Stimulated activated CD8-positive, alpha-beta memory T cell treated with anti-CD3 and anti-CD28 coated beads, Interleukin-12 subunit alpha, Interleukin-12 subunit beta, amount 100 ng/mL, for 1 hour (primary cell): ENCODE results near the gene MGAM2.

ENCODE experiments used
- DNase-seq: peaks from one replicate; pipeline ENCODE4 v3.0.0-alpha.2; 2020; ENCODE audit warnings: low read depth

Gene MGAM2

DNA sequence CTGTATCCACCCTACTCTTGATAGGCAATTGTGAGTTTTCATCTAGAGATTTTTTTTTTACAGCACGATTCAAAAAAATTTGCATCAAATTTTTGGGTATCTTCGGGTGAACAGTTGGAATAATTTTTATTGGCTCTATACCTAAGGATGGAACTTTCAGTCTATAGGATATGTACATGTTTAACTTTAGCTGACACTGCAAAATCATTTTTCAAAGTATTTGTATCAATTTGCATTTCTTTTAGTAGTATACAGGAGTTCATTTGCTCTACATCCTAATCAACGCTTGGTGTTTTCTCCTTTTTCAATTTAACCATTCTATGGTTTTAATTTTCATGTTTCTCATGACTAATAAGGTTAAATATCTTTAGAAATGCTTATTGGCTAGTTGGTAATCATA lies 11.7 kb downstream of the MGAM2 start:
- no peak for DNase-seq

DNA sequence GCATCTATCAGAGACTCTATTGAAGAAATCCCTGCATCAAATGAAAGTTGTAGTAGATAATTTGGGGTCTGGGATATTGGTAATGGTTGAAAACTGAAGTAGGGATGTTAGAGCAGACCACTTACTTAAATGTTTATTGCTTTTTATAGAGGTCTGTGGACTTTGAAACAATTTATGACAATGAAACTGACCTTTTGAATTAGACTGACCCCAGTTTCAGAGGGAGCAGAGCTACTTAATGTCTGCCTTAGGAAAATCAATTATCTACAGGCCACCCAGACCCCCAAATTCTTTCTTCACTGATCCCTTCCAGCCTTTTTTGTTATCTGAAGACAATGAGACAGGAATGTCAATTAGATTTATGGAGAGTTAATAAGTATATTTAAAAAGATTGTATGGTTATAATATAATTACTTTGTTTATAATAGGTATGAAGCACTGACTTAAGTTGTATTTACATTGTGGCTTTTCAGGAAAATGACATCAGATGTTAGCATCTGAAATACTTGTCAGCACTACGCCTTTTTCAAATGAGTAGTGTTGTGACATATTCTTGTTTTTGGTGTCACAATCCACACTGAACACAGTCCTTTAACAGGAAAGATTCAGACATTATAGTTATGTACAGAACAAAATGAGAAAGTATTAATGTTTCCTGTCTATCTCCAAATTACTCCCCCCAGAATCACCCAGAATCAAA lies 13.9 kb downstream of the MGAM2 start:
- DNase-seq, result no peak

DNA sequence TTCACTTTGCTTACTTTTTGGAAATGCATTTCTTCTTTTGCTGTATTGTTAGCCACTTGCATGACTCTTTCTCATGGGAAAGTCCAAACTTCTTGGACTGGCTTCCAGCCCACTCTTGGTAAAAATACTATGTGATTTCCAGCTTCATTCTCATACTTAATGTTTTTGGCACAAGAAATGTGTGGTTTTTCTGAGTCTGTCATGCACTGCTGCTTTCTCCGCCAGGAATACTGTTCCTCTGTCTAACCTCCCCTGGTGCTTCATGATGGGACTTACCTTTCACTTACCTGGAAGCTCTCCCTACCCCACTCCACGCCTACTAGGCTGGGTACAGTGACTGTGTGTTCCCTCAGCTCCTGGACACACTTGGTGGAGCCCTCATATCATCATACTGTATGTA lies 18.7 kb downstream of the MGAM2 start:
- DNase-seq, result no peak

DNA sequence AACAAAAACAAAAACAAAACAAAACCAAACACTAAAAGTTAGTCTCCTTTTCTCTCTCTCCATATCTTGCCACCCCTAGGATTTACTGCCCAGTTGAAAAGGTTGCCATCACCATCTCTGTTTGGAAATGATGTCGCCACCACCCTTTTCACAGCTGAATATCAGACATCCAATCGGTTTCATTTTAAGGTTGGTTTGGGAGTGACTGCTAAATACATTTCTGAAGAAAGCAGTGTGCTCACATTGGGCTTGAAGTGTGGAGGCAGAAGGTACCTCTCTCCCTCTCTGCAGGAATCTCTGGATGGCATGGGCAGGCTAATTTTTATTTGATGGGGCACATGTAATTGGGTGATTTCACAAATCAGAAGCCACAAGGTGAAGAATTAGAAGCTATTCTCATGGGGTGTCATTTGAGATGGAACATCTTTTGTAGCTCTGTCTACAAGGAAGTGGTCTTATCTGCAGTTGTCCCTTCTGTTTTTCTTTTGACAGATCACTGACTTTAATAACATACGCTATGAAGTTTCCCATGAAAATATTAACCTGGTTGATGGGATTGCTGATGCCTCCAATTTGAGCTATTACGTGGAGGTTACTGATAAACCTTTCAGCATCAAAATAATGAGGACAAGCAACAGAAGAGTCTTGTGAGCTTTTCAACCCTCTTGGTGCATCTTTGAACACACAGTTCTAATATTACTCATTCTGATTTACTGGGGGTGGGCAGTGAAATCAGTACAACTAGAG lies 20.1 kb downstream of the MGAM2 start:
- no peak for DNase-seq

DNA sequence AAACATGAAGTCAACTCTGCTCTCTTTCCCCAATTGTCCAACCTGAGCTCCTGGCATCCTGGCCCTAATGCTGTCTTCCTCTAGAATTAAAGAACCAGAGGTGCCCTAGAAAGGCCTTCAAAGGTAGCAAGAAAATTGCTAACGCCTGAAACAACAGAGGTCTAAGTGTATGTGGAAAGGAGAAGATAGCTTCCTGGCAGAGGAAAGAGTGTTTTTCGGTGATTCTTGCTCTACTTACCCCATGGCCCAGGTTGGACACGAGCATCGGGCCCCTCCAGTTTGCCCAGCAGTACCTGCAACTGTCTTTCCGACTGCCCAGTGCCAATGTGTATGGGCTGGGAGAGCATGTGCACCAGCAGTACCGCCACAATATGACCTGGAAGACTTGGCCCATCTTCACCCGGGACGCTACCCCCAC lies 22.2 kb downstream of the MGAM2 start:
- no peak for DNase-seq

DNA sequence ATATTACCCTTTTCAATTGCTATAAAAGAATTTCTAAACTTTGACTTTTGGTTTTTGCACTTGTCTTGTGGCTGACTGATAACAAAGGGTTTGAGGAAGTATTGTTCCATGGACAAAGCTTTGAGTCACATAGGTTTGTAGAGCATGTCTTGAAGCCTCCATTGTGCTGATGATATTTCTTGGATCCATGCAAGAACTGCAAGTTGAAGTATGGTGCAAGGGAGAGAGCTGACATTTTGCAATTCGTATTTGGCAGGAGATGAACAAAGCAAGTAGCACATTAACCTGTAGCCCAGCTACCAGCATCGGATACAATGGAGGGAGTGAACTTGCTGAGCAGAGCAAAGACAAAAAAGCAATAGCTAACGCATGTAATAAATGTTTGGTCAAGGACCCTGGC lies 23.4 kb downstream of the MGAM2 start:
- no peak for DNase-seq

DNA sequence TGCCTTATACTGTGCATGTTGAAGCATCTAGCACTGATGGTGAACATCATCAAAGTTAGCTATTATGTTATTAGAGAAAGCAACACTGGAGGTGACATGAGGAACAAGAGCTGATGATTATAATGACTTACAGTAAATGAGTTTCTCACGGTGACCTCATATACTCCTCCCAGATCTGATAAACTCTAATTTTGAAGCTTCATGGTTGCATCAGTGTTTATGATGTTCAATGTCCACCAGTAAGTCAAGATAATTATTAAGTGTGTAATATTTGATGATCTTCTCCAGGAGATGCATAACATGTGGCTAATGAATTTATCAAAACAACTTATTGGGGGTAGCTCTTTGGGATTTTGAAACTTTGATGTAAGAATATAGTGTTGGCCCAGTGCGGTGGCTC lies 27.5 kb downstream of the MGAM2 start:
- DNase-seq, result no peak

DNA sequence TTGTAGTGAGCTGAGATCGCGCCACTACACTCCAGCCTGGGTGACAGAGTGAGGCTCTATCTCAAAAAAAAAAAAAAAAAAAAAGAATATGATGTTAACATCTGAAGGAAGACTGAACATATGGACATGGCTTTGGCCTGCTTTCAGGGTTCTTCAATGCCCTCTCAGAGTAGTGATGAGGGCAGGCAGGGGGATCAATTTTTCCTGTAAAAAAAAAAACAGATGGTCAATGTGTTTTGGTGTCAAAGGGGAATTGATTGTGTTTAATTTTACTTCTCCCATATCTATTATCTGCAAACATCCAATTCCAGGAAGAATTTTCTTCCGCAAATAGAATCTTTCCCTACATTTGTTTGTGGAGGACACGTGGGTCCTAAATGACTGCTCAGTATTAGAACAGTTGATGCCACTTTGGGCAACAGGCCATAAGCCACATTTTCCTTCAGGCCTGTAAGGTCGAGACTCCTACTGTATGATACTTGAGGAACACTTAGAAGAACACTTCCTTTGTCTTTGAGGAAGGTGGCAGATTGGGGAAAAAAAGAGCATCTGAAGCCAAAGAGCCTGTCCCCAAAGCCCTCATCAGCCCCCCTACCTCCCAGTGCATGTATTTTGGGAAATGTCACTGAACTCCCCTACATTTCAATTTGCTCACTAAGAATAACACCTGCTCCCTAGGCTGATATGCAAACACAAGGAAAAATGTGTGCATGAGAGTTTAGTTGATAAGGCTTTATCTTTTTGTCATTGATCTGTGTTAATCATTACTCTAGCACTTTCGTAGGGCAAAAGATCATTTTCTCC lies 28.3 kb downstream of the MGAM2 start:
- DNase-seq, result no peak

DNA sequence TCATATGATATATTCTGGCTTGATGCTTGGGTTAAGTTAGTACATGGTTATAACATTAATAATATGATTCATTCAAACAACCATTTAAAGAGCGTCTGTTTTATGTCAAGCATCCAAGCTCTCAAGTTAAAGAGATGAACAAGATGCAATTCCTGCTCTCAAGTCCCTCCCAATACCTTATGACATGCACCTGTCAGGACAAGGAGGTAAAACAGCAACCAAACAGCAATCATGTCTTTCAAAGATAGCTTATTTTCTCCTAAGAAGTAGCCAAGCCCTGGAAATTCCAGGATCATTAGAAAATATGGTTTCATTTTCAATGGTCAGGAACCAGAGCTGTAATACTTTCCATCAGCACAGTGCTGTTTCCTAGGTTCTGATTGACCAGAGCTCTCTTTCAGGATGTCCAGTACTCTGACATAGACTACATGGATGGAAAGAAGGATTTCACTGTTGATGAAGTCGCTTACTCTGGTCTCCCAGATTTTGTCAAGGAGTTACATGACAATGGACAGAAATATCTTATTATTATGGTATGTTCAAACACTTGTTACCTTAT lies 29.0 kb downstream of the MGAM2 start:
- DNase-seq, result no peak

DNA sequence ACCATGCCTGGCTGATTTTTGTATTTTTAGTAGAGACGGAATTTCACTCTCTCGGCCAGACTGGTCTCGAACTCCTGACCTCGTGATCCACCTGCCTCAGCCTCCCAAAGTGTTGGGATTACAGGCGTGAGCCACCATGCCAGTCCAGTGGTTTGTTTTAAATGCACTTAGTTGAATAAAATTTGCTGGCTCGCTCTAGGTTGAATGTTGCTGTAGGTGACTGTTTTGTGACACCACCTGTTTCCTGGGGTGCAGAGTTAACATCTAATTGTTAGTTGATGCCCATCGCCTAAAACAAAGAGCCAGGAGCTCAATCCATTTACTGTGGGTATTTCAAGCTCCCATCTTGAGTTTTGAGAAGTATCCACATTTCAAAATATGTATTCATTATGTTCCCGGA lies 31.2 kb downstream of the MGAM2 start:
- DNase-seq, result no peak

DNA sequence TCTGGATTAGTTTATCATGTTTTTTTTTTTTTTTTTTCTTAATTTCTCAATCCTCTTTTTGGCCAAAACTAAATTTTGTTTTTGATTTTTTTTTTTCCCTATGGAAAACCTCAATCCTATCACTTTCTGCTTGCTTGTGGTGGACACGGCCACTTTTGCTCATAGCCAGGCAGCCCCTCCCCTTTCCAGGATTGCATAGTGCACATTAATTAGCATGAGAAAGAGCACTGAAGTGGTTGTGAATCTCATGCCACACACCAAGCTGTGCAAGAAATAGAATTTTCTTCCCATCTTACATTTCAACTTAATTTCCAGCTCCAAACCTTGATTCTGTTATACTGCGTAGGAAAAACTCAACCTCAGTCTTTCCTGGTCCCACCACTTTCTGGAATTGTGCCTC lies 34.6 kb downstream of the MGAM2 start:
- DNase-seq, result no peak

DNA sequence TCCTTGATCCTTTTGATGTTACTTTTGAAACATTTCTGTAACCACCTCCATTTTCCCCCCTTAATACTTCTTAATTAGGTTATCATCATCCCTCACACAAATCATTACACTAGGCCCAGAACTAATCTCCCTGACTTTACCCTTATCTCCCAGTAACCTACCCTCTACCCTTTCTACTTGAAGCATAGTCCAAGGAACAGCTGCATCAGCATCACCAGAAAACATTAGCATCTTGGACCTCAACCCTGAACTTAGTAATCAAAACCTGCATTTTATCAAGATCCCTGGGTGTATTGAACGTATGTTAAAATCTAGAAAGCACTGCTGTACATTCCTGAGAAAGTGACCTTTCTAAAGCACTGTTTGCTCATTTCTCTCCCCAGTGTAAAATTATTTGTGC lies 38.8 kb downstream of the MGAM2 start:
- no peak for DNase-seq

DNA sequence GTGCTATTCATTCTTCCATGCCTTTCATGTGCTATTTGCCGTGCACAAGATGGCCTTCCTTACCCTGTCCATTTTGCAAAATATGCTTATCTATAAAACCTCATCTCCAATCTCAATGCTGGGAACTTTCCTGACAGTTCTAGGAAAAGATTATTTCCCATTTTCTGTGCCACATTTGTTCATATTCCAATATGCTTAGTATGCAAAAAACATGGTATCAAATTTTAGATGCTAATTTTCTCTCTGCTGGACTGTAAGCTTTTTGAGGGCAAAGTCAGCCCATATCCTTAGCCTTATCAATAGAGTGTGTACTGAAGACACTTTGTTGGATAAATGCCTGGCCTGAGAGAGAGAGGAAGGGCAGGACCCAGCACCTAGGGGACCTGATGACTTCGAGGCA lies 39.4 kb downstream of the MGAM2 start:
- DNase-seq, result no peak

DNA sequence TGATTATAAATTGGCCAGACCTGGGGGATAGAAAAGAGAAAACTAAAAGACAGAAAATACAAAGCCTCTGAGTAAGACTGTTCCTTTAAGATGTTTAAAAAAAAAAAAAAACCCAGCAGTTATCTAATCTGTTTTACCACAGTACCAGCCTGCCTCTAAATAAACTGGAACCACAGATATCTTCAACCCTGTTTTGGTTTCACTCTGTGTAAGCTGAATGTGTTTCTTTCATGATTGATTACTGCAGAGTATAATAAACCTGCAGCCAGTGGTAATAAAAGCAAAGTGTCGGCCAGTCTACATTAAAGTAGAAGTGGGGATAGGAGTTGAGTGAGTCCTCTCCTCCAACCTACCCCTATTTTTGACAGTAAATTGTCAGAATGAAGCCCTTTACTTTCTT lies 40.6 kb downstream of the MGAM2 start:
- DNase-seq, result no peak

DNA sequence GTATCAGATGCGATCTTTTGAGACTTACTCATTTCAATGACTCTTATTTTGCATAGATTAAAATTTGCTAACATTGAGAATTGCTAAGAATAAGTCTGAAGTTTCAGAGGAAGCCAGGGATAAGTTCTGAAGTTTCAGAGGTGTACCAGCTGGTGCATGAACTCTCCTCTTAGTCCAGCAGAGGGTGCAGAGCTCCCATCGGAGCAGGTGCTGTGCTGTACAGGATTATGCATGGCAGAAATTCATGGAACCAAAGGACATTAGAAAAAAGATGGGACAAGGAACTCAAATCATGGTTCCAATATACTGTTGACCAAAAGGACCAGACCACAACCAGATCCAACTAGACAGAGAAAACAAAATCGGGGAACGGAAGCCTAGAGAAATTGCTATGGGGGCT lies 41.9 kb downstream of the MGAM2 start:
- no peak for DNase-seq

DNA sequence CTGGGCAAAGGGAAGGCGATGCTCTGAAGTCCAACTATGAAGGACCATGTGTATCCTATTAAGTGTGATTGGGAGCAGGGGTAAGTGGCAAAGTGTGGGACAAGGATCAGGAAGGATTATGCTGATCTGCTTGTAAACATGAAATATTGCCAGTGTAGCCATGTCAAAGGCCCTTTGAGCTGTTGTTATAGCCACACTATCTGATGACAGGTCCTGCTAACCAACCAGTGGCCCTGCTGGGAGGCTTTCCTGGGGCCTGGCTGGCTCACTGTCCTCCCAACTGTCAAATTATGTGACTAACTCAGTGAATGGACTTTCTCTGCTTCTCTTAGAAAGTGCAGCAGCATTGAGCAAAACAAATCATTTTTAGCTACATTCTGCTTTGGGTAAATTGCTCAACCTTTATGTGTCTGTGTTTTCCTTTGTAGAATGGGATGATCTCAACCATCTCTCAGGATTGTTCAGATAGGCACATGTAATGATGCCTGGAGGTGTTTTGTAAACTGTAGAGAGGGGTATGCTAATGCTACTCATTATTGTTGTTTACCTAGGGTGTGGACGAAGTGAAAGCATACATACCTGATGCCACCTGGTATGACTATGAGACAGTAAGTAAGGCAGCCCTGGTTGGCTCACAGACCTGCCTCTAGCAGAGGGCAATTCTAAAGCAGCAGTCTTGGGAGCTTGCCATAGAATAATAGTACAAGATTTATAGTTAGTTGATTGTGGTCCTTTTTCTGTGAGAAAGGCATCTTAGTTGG lies 47.4 kb downstream of the MGAM2 start:
- DNase-seq, result no peak

DNA sequence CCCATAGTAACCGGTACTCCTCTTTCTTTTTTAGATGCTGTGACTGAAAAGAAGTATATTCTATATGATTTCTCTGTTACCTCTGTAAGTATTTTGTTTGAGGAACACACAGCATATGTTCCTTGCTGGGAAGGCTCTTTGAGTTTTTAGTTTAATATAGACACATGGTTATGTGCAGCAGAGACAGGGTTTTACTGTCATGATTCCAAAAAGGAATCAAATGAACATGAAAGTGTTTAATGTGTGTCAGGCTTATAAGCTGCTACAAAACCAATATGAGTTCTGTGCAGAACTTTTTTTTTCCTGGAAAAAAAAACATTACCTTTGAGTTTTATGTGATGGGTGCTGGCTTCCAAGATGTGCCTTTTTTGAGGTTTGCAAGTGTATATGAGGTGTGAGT lies 50.4 kb downstream of the MGAM2 start:
- no peak for DNase-seq

DNA sequence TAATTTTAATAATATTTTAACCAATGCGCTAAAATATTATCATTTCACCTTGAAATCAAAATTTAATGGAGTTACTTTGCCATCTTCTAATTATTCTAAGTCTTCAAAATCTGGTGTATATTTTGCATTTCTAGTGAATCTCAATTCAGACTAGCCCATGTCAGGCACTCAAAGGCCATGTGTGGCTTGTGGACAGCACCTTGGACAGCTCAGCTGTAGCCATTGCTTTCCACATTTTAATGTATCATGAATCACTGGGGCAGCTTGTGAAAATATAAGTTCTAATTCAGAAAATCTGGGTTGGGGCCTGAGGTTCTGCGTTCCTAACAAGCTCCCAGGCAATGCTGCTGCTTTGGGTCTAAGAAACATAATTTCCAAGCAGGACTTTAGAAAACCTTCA lies 57.2 kb downstream of the MGAM2 start:
- no peak for DNase-seq

DNA sequence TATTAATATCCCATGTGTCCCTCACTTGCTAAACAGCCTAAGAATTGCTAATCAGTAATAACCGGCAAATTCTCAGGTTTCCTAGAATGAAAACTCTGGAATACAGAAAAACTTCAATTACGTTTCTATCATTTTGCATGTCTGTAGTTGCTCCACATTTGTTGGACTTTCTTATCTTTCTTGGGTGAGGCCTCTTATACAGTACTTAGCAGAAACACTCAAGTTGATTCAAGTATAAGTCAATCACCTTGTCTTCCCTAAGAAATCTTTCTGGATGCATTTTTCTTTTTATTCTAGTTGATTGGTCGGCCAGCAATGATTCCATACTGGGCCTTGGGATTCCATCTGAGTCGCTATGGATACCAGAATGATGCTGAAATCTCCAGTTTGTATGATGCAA lies 61.4 kb downstream of the MGAM2 start:
- DNase-seq, result no peak

DNA sequence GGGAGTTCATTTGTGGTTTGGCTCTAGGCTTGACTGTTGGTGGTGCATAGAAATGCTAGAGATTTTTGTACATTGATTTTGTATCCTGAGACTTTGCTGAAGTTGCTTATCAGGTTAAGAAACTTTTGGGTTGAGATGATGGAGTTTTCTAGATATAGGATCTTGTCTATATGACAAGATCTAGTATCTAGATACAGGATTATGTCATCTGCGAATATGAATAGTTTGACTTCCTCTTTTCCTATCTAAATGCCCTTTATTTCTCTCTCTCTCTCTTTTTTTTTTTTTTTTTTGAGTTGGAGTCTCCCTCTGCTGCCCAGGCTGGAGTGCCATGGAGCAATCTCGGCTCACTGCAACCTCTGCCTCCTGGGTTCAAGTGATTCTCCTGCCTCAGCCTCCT lies 62.9 kb downstream of the MGAM2 start:
- DNase-seq, result no peak

DNA sequence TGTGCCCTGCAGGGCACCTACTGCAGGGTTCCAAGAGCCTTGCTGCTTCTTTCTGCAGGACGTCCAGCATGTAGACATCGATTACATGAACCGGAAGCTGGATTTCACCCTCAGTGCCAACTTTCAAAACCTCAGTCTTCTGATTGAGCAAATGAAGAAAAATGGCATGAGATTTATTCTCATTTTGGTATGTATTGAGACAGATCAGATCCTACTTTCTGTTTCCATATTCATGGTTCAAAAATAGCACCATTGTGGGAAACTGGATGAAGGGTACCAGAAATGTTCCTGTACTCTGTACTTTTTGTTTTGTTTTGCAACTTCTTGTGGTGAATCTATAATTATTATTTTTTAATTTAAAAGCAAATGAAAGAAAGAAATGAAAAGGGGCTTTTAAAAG lies 64.1 kb downstream of the MGAM2 start:
- no peak for DNase-seq

DNA sequence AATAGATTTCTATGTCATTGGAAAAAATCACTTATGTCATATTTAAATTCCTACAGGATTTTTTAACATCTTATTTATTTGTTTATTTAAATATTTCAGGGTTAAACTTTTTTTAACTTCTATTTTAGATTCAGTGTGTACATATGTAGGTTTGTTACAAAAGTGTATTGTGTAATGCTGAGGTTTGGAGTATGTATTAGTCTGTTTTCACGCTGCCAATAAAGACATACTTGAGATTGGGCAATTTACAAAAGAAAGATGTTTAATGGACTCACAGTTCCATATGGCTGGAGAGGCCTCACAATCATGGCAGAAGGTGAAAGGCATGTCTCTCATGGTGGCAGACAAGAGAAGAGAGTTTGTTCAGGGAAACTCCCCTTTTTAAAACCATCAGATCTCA lies 65.4 kb downstream of the MGAM2 start:
- DNase-seq, result no peak
